Measurements from ENCODE around the gene HSPA1A. TPM values are rescaled to one million over a fixed set of nuclear protein-coding genes. Genes with fewer than 3 reads are reported as not detected.

The HSPA1A gene
- total RNA-seq, 2 experiments from 2014 or later: 0.22 to 2.2 TPM

GRCh38 chr6:31861150-31861549, 45.8 kb downstream of the HSPA1A start:
- Histone ChIP-seq H4K20me1 (ENCODE audit: insufficient read depth, low read length) (no peaks in the 10 kb centered on the region), H3K4me1 (ENCODE audit: insufficient read depth, low read length, poor library complexity, severe bottlenecking) (peaks cover 20% of the 10 kb centered on the region), H3K27ac (ENCODE audit: low read depth, low read length, poor library complexity, severe bottlenecking) (no peak overlapping the region), H3K4me3 (ENCODE audit: low read depth, low read length, poor library complexity, severe bottlenecking) (no peak overlapping the region), H3K9me3 (ENCODE audit: low read length) (no peaks in the 10 kb centered on the region), H2AFZ (ENCODE audit: low read length) (no peak overlapping the region), H3K79me2 (ENCODE audit: insufficient read depth, low read depth, low read length) (no peaks in the 10 kb centered on the region), H3K9me2 (ENCODE audit: insufficient read depth, low read length) (no peaks in the 10 kb centered on the region), H3K4me2 (ENCODE audit: low read length) (no peak overlapping the region), H3K36me3 (ENCODE audit: insufficient read depth, low read length) (no peaks in the 10 kb centered on the region)
- TF ChIP-seq EZH2phosphoT487 (IDR thresholded peaks at IDR 0.05; ENCODE audit: borderline replicate concordance, low read depth, low read length): no peak
- TF ChIP-seq, protein P1, sequence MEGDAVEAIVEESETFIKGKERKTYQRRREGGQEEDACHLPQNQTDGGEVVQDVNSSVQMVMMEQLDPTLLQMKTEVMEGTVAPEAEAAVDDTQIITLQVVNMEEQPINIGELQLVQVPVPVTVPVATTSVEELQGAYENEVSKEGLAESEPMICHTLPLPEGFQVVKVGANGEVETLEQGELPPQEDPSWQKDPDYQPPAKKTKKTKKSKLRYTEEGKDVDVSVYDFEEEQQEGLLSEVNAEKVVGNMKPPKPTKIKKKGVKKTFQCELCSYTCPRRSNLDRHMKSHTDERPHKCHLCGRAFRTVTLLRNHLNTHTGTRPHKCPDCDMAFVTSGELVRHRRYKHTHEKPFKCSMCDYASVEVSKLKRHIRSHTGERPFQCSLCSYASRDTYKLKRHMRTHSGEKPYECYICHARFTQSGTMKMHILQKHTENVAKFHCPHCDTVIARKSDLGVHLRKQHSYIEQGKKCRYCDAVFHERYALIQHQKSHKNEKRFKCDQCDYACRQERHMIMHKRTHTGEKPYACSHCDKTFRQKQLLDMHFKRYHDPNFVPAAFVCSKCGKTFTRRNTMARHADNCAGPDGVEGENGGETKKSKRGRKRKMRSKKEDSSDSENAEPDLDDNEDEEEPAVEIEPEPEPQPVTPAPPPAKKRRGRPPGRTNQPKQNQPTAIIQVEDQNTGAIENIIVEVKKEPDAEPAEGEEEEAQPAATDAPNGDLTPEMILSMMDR (conservative IDR thresholded peaks at IDR 0.05; ENCODE audit: low read length): no peak
- intact Hi-C loops (cut with micrococcal nuclease; ENCODE audit: unreplicated experiment): no loop called here
- DNase-seq (ENCODE audit: low spot score): no peak
- BruUV-seq (replicated peaks): no TSS peak
- ChIA-PET POLR2A (interaction anchor here (0.9 kb wide), 1 partner anchor 28 kb away, joined by 3 read pairs; no protein-coding TSS in a partner anchor), CTCF (ENCODE audit: unreplicated experiment) (no interaction called here)

DNA sequence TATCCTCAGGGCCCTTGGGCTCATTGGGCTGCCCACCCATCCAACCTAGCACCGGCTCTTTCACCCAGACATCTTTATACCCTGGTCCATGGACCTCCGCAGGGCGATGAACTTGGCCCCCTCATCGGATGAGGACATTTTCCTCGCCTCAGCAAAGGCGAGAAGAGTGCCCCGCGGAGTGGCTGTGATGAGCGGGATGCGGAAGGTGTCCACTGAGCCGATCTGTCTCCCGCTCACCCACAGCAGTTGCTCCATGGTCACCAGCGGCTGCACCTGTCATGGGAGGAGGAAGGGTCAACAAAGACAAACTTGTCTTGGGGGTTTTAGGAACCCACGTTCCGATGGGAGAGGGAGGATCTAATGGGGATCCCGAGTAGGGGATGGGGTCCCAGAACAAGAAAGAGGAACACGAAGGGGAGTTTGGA, 46.6 kb downstream of the HSPA1A start:
- Histone ChIP-seq H3K79me2 (ENCODE audit: insufficient read depth, low read depth, low read length) (no peaks in the 10 kb centered on the region), H3K4me3 (ENCODE audit: low read depth, low read length, poor library complexity, severe bottlenecking) (peak overlapping the region; percentile 75), H3K36me3 (ENCODE audit: insufficient read depth, low read length) (no peaks in the 10 kb centered on the region), H2AFZ (ENCODE audit: low read length) (no peak overlapping the region), H3K27ac (ENCODE audit: low read depth, low read length, poor library complexity, severe bottlenecking) (no peak overlapping the region), H3K4me2 (ENCODE audit: low read length) (peak overlapping the region; percentile 85), H4K20me1 (ENCODE audit: insufficient read depth, low read length) (no peaks in the 10 kb centered on the region), H3K9me2 (ENCODE audit: insufficient read depth, low read length) (no peaks in the 10 kb centered on the region), H3K9me3 (ENCODE audit: low read length) (no peaks in the 10 kb centered on the region), H3K4me1 (ENCODE audit: insufficient read depth, low read length, poor library complexity, severe bottlenecking) (peaks cover 20% of the 10 kb centered on the region)
- BruUV-seq (replicated peaks): no TSS peak
- no peak for TF ChIP-seq EZH2phosphoT487 (IDR thresholded peaks at IDR 0.05; ENCODE audit: borderline replicate concordance, low read depth, low read length)
- TF ChIP-seq, protein P1 (conservative IDR thresholded peaks at IDR 0.05; ENCODE audit: low read length): no peak
- POLR2A ChIA-PET: interaction anchor here (1.1 kb wide), 1 partner anchor 54 kb away, joined by 8 read pairs; the partner anchor contains the start of gene LSM2
- DNase-seq (ENCODE audit: low spot score): no peak
- CTCF ChIA-PET (ENCODE audit: unreplicated experiment): no interaction called here
- intact Hi-C loops (cut with micrococcal nuclease; ENCODE audit: unreplicated experiment): loop anchor here (2.0 kb wide), 1 partner anchor 67 kb away; the partner anchor contains the start of gene VARS1

All from OCI-LY7 (cell line).